HUES64 (cell line): ENCODE data around the gene NHSL2.

Source experiments
- H3K27ac ChIP-seq: 2 replicates; pipeline ENCODE4 v1.7.0; 2013; ENCODE audit warnings: low read depth, low read length, inconsistent platforms
- H3K27me3 ChIP-seq: 2 replicates; pipeline ENCODE4 v1.6.1; 2013; ENCODE audit warnings: mild to moderate bottlenecking, low read length; ENCODE audit not compliant: insufficient read depth
- H3K36me3 ChIP-seq: 2 replicates; pipeline ENCODE4 v1.6.1; 2013; ENCODE audit warnings: mild to moderate bottlenecking, low read length; ENCODE audit not compliant: insufficient read depth
- H3K4me1 ChIP-seq: 2 replicates; pipeline ENCODE4 v1.6.1; 2013; ENCODE audit warnings: mild to moderate bottlenecking, low read length, moderate library complexity; ENCODE audit not compliant: insufficient read depth
- H3K4me3 ChIP-seq: 2 replicates; pipeline ENCODE4 v1.5.1; 2013; ENCODE audit warnings: mild to moderate bottlenecking, low read length, moderate library complexity
- H3K9ac ChIP-seq: 2 replicates; pipeline ENCODE4 v1.6.1; 2013; ENCODE audit warnings: mild to moderate bottlenecking, low read depth, low read length
- H3K9me3 ChIP-seq: 2 replicates; pipeline ENCODE4 v1.6.1; 2013; ENCODE audit warnings: low read depth, low read length; ENCODE audit not compliant: insufficient read depth
- WGBS: fragments of 150-250, 120-280 bp; methylation state at CpG from one replicate; pipeline ENCODE4 v1.1.7; 2013; ENCODE audit warnings: missing lambda C conversion rate; 5-methylcytosine and 5-hydroxymethylcytosine counted together

The NHSL2 gene

GRCh38 chrX:72131317-72132294, 221.0 kb downstream of the NHSL2 start, which contains the start of gene RTL5:
Gene RTL5, minus strand, starts transcription at chrX:72131915.
- H3K27ac ChIP-seq = no peak within 1 kb of the TSS
- no peaks in the 10 kb centered on the region for H3K9me3 ChIP-seq
- peak within 1 kb of the TSS; percentile 26; the same call in 1 of the 2 replicates for H3K9ac ChIP-seq
- under 1% methylated on average over 106 of the region's 106 CpGs for WGBS
- peaks cover 55% of the 10 kb centered on the region for H3K27me3 ChIP-seq
- H3K4me3 ChIP-seq = peak within 1 kb of the TSS; percentile 55
- peaks cover 3% of the 10 kb centered on the region; the same call in 1 of the 2 replicates for H3K4me1 ChIP-seq
- no peaks in the 10 kb centered on the region; the same call in 1 of the 2 replicates for H3K36me3 ChIP-seq

DNA sequence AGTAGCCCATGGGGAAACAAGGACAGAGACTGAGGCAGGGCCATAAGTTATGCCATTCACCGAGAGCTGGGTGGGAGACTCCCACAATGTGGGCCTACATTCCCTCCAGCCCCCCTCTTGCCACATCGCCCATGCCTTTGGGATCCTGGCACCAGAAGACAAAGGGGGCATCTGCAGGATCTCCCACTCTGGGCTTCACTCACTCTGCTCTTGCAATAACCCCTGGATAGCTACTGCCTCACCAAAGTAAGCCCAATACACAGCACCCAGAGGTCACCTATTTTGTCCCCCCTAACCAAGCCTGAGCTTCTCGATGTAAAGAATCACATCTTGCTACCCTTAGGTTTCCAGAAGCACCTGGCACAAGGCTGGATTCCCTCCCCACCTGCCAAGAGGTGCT, 221.8 kb downstream of the NHSL2 start:
- peaks cover 55% of the 10 kb centered on the region for H3K27me3 ChIP-seq
- no peaks in the 10 kb centered on the region for H3K9me3 ChIP-seq
- no peak overlapping the region for H3K27ac ChIP-seq
- WGBS = 89% methylated on average over 3 of the region's 3 CpGs
- H3K36me3 ChIP-seq = no peaks in the 10 kb centered on the region; the same call in 1 of the 2 replicates
- H3K9ac ChIP-seq = no peak overlapping the region
- peak overlapping the region; percentile 51; the same call in 1 of the 2 replicates for H3K4me3 ChIP-seq
- no peaks in the 10 kb centered on the region for H3K4me1 ChIP-seq

DNA sequence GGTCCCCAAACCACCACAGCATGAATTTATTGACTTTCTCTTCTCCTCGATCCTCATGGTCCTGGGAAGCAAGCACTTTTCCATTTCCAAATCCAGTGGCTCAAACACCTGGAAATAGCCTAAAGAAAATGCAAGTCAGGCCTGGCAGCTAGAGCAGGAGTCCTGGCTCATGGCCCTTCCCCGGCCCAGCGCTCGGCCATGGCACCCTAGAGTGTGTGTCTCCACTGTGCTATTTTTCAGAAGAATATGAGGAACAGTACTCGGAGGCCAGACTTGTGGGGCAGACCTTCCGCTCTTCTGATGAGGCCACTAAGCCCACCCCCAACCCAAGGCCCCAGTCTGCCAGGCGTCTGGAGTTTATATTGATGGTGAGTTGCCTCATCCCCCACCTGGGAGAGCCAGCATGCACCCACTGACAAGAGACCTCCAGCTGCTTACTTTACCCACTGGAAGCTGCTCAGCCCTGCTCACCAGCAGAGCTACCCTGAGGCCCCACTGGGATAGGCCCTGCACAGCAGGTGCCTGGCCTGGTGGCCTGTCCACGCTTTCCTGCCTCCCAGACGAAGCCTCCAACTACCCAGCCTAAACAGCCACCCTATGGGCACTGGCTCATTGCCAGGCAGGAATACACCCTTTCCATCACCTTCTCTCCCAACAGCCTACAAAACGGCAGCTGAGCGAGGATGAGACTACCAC, 223.4 kb downstream of the NHSL2 start:
- Histone ChIP-seq H3K36me3 (peaks cover 7% of the 10 kb centered on the region), H3K4me3 (no peak overlapping the region), H3K9me3 (no peaks in the 10 kb centered on the region), H3K27me3 (peaks cover 43% of the 10 kb centered on the region), H3K4me1 (no peaks in the 10 kb centered on the region), H3K9ac (no peak overlapping the region), H3K27ac (no peak overlapping the region)
- WGBS = 93% methylated on average over 10 of the region's 11 CpGs

- H3K27me3 ChIP-seq = peaks cover 7% of the 10 kb centered on the region
- no peak overlapping the region for H3K27ac ChIP-seq
- peaks cover 22% of the 10 kb centered on the region for H3K36me3 ChIP-seq
- H3K4me1 ChIP-seq = no peaks in the 10 kb centered on the region
- H3K9ac ChIP-seq = no peak overlapping the region
- 95% methylated on average over 9 of the region's 9 CpGs for WGBS
- H3K9me3 ChIP-seq = no peaks in the 10 kb centered on the region
- H3K4me3 ChIP-seq = no peak overlapping the region
Observed at GRCh38 chrX:72137846-72138495, 227.3 kb downstream of the NHSL2 start.

- no peak overlapping the region for H3K4me3 ChIP-seq
- no peak overlapping the region for H3K27ac ChIP-seq
- no peaks in the 10 kb centered on the region for H3K9me3 ChIP-seq
- peaks cover 34% of the 10 kb centered on the region for H3K36me3 ChIP-seq
- no peaks in the 10 kb centered on the region for H3K4me1 ChIP-seq
- WGBS = 96% methylated on average over 8 of the region's 8 CpGs
- no peaks in the 10 kb centered on the region for H3K27me3 ChIP-seq
- H3K9ac ChIP-seq = no peak overlapping the region
Observed at GRCh38 chrX:72139538-72139937, 228.9 kb downstream of the NHSL2 start.

- H3K36me3 ChIP-seq = peaks cover 34% of the 10 kb centered on the region
- WGBS = 85% methylated on average over 4 of the region's 4 CpGs
- no peaks in the 10 kb centered on the region for H3K27me3 ChIP-seq
- H3K27ac ChIP-seq = no peak overlapping the region
- H3K9me3 ChIP-seq = no peaks in the 10 kb centered on the region
- H3K4me3 ChIP-seq = no peak overlapping the region
- no peaks in the 10 kb centered on the region for H3K4me1 ChIP-seq
- H3K9ac ChIP-seq = no peak overlapping the region
Observed at GRCh38 chrX:72141372-72142004, 230.8 kb downstream of the NHSL2 start.

- 86% methylated on average over 8 of the region's 8 CpGs for WGBS
- Histone ChIP-seq H3K9ac (no peak overlapping the region), H3K27me3 (no peaks in the 10 kb centered on the region)
Observed at GRCh38 chrX:72142094-72142793, 231.6 kb downstream of the NHSL2 start.

DNA sequence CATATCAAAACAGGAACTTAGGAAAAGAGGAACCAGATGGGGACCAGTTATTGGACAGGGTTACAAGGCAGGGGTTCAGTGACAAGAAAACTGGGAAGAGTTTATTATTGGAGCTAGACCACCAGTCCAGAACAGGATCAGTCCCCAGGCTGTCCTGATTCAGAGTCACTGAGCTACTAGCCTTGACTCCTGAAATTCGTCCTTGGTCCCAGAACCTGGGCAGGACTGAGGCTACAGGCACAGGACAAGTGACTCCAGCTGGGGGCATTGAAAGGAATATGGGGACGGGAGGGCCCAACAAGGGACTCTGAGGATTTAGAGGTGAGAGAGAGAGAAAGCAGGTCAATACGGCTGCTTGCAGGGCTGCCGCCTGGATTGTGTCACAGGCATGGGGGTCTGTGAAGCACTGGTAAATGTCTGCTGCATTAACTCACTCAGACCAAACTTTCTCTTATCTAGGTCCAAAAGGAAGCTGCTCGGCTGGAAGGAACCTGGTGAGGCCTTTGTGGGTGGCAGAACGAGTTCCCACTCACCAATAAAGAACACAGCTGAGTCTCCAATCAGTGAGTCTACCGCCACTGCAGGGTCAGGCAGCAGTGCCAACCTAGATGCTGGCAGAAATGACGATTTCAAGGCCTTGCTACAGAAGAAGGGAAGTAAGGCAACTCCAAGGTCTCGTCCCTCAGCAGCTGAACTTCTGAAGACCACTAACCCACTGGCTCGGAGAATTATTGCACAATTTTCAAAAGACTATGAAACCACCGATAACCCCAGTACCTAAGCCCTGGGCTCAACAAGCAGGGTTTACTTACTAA, 232.4 kb downstream of the NHSL2 start:
- 88% methylated on average over 10 of the region's 11 CpGs for WGBS
- H3K4me1 ChIP-seq = no peaks in the 10 kb centered on the region

More at GRCh38 chrX:72142094-72142793, 231.6 kb downstream of the NHSL2 start:
- Histone ChIP-seq H3K36me3 (peaks cover 34% of the 10 kb centered on the region), H3K4me3 (no peak overlapping the region), H3K9me3 (no peaks in the 10 kb centered on the region), H3K27ac (no peak overlapping the region), H3K4me1 (no peaks in the 10 kb centered on the region)

DNA sequence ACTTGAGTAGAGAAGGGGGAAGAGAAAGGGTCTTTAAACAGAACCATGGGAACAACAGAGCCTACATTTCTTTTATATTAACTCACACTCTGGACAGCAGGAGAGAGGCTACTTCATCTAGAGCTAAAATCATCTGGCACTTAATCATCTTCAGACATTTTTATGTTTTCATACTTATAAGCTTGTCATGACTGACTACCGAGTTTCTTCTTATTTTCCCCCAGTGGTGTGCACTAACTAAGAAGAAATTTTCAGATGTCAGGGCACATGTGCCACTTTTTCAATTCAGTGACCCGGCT, 232.9 kb downstream of the NHSL2 start:
- H3K27ac ChIP-seq = no peak overlapping the region
- H3K27me3 ChIP-seq = no peaks in the 10 kb centered on the region
- peaks cover 31% of the 10 kb centered on the region for H3K36me3 ChIP-seq
- no peaks in the 10 kb centered on the region for H3K4me1 ChIP-seq
- no peak overlapping the region for H3K4me3 ChIP-seq
- no peak overlapping the region for H3K9ac ChIP-seq
- no peaks in the 10 kb centered on the region for H3K9me3 ChIP-seq
- WGBS = 88% methylated on average over 2 of the region's 2 CpGs

More for the DNA sequence above, 232.4 kb downstream of the NHSL2 start:
- Histone ChIP-seq H3K27me3 (no peaks in the 10 kb centered on the region), H3K9me3 (no peaks in the 10 kb centered on the region), H3K9ac (no peak overlapping the region), H3K36me3 (peaks cover 34% of the 10 kb centered on the region), H3K4me3 (no peak overlapping the region), H3K27ac (no peak overlapping the region)

DNA sequence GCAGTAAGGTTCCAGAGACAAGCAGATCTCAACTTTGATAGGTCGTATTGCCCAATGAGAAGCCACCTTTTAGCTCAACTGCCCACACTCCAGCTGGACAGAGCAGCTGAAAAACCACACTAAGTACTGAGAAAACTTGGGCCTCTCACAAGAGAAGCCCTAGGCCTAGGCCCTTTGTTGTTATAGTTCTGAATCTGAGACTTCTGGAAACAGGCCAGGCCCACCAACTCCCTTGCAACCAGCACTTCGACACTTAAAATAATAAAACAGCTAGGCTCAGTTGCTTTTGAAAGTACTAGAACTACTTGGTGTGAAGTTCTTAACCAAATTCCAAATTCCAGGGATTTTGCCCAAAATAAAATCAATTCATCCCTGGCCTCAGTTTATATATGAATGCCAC, 234.5 kb downstream of the NHSL2 start:
- 0% methylated on average over 1 of the region's 2 CpGs for WGBS
- Histone ChIP-seq H3K36me3 (peaks cover 18% of the 10 kb centered on the region), H3K9ac (no peak overlapping the region), H3K9me3 (no peaks in the 10 kb centered on the region), H3K27ac (no peak overlapping the region), H3K4me3 (no peak overlapping the region), H3K27me3 (no peaks in the 10 kb centered on the region), H3K4me1 (no peaks in the 10 kb centered on the region)
